Stimulated activated CD8-positive, alpha-beta memory T cell treated with anti-CD3 and anti-CD28 coated beads, Interleukin-4, amount 100 ng/mL, for 24 hours (primary cell): ENCODE results near the gene BEND7.
"Not testable (repeated sequence)": the region's sequence is repeated elsewhere in the genome, so short reads cannot be mapped to it uniquely, and the experiment has no call there.

Experiments used
- DNase-seq: peaks from one replicate; pipeline ENCODE4 v3.0.0-alpha.2; 2020; ENCODE audit warnings: low read depth

BEND7 gene

GRCh38 chr10:13528875-13529713 lies at the start of gene BEND7:
Gene BEND7, minus strand, starts transcription at chr10:13529014. Its CDS starts 481 bp downstream, at chr10:13528533.
- no peak for DNase-seq

GRCh38 chr10:13573960-13574359 lies 45.1 kb upstream of the BEND7 start:
- DNase-seq: no peak

- no peak for DNase-seq
Observed at GRCh38 chr10:13571541-13571940, 42.7 kb upstream of the BEND7 start.

GRCh38 chr10:13567030-13567429 lies 38.2 kb upstream of the BEND7 start:
- DNase-seq: no peak

- no peak for DNase-seq
Observed at GRCh38 chr10:13564576-13564975, 35.8 kb upstream of the BEND7 start.

GRCh38 chr10:13563481-13564445 lies 34.9 kb upstream of the BEND7 start:
- no peak for DNase-seq

- DNase-seq: no peak
Observed at GRCh38 chr10:13560597-13560996, 31.8 kb upstream of the BEND7 start.

GRCh38 chr10:13559124-13559700 lies 30.4 kb upstream of the BEND7 start:
- DNase-seq: no peak

GRCh38 chr10:13555884-13556510 lies 27.2 kb upstream of the BEND7 start:
- no peak for DNase-seq

- DNase-seq: no peak
Observed at GRCh38 chr10:13550802-13551201, 22.0 kb upstream of the BEND7 start.

GRCh38 chr10:13542533-13542932 lies 13.7 kb upstream of the BEND7 start:
- DNase-seq: no peak

- DNase-seq: not testable (repeated sequence)
Observed at GRCh38 chr10:13537985-13538384, 9.2 kb upstream of the BEND7 start.

GRCh38 chr10:13536674-13537366 lies 8.0 kb upstream of the BEND7 start:
- DNase-seq: no peak

GRCh38 chr10:13535346-13535745 lies 6.5 kb upstream of the BEND7 start:
- DNase-seq: no peak

- no peak for DNase-seq
Observed at GRCh38 chr10:13529714-13529973, 830 bp upstream of the BEND7 start.

- DNase-seq: no peak
Observed at GRCh38 chr10:13528123-13528874, 515 bp downstream of the BEND7 start.

- no peak for DNase-seq
Observed at GRCh38 chr10:13527864-13528122, 1.0 kb downstream of the BEND7 start.

GRCh38 chr10:13526948-13527863 lies 1.6 kb downstream of the BEND7 start:
- no peak for DNase-seq

- DNase-seq: no peak
Observed at GRCh38 chr10:13525663-13526062, 3.2 kb downstream of the BEND7 start.

- no peak for DNase-seq
Observed at GRCh38 chr10:13521026-13521425, 7.8 kb downstream of the BEND7 start.
